GM19023 (cell line): Measurements from ENCODE around the gene PNMT.

Experiments used
- ATAC-seq: cut with Tn5 transposase; IDR thresholded peaks from one replicate; pipeline ENCODE4 v1.9.1; 2021; ENCODE audit warnings: mild to moderate bottlenecking, moderate library complexity; ENCODE audit not compliant: unreplicated experiment

PNMT gene, protein sequence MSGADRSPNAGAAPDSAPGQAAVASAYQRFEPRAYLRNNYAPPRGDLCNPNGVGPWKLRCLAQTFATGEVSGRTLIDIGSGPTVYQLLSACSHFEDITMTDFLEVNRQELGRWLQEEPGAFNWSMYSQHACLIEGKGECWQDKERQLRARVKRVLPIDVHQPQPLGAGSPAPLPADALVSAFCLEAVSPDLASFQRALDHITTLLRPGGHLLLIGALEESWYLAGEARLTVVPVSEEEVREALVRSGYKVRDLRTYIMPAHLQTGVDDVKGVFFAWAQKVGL

GRCh38 chr17:39667945-39668924 lies at the start of gene PNMT:
PNMT (plus strand) TSS chr17:39668453; CDS start chr17:39668476, 23 bp downstream.
- ATAC-seq, result no peak

- no peak for ATAC-seq
Measured at GRCh38 chr17:39618956-39619785, 49.1 kb upstream of the PNMT start.

DNA sequence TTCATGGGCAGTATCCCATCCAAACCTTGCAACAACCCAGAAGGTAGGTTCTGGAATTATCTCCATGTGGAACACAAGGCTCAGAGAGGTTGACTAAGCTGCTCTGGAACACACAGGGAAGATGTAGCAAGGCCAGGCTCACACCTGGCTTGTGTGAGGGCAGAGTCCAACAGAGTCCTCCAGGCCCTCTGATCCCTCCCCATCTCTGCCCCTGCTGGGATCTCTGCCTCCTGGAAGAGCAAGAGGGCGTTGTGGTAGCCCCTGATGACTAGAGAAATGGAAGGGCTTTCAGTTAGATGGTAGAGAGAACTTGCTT lies 48.5 kb upstream of the PNMT start:
- ATAC-seq, result no peak

- no peak for ATAC-seq
Measured at GRCh38 chr17:39621523-39622379, 46.5 kb upstream of the PNMT start.

- ATAC-seq, result no peak
Measured at GRCh38 chr17:39622380-39623006, 45.8 kb upstream of the PNMT start.

- no peak for ATAC-seq
Measured at GRCh38 chr17:39623356-39623950, 44.8 kb upstream of the PNMT start.

GRCh38 chr17:39624313-39624712 lies 43.9 kb upstream of the PNMT start:
- ATAC-seq, result no peak

DNA sequence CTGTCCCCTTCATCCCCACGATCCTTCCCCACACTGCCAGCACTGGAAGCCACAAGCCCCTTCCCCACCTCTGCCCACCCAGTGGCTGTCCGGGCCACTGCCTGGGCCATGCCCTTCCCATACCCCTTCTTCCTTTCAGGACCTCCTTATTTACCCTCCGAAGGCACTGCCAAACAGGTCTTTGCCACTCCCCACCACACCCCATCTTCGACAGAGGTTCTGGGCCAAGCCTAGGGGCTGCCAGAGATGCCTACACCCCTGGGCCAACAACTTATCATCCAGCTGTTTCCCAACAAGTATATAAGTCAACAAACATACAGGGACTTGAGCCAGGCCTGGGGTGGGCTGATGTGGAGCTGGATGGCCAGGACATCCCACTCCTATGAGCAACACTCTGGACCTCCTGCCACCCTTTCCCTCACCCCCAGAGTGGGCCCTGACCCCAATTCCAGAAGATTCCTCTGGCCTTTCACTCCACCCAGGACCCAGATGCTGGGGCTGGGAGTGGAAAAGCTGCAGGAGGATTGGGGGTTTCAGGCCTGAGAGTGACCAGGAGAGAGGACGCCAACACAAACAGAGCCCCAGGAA lies 43.0 kb upstream of the PNMT start:
- ATAC-seq, result no peak

DNA sequence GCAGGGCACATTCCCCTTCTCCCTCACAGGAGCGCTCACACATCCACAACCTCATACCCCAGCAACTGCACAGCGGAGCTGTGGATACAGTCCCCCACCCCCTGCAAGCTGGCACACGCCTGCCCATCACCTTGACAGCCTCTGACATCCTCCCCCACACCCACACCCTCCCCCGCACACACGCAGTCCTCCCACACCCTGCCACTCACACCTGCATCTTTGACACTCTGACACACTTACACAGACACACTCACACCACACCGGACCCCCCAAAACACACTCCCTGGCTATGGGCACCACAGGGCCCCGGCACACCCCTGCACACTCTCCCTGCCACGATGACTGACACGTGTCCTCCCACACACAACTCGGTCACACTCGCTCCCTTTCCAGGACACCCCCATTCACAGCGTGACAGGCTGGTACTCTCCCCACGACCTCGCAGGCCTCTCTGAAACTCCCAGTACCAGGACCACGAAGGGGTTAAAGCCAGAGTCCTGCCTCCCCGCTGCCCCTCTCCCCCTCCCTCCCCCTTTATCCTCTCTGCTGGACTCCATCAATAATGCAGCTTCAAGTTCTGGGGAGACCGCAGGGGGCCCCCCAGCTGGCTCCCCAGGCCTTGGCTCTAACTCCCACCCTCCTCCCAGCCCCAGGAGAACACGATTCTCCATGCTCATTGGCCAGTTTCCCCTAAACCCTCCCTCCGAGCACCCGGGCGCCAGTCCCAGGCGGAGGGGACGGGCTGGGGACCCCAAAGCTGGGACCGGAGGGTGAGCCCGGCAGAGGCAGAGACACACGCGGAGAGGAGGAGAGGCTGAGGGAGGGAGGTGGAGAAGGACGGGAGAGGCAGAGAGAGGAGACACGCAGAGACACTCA lies 41.8 kb upstream of the PNMT start, which contains the start of gene PPP1R1B:
Gene PPP1R1B (plus strand): TSS at position 782 of the 876 bp plus-strand sequence. CDS start 441 bp downstream, outside the sequence.
- ATAC-seq, result no peak

GRCh38 chr17:39627047-39627711 lies 41.1 kb upstream of the PNMT start:
- ATAC-seq, result no peak

DNA sequence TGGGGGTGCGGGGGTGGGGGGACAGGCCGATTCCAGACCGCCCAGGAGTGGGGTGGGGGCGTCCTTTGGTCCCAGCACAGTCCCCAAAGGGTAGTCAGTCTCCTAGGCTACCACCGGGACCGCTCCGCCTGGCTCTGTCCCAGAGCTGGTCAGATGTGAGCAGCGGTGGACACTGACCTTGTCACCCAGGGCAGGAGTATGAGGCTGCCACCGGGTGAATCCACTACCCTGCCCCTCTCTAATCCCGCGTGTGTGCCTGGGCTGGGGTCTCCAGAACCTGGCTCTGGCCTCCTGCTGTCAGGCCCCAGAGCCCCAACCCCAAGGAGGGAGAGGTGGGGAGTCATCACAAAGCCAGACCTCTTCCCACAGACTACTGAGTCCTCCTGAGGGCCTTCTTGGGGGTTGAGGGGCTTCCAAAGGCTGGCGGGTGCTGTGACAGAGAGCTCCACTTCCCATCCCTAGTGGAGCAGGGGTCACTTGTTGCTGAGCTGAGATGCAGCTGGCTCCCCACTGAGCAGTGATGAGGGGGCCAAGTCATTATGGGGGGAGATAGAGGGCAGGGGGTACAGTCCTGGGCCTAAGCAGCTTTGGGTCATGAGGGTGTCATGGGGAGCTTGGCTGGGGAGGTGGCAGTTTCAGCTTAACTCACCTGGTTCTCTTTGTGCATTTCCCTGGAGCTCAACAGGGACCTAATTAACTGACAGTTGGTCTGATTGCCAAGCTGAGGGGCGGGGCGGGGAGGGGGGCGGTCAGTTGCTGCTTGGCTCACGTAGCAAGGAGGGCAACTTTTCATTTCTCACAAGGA lies 40.3 kb upstream of the PNMT start:
- ATAC-seq, result no peak

GRCh38 chr17:39628655-39629493 lies 39.4 kb upstream of the PNMT start:
- ATAC-seq, result no peak

DNA sequence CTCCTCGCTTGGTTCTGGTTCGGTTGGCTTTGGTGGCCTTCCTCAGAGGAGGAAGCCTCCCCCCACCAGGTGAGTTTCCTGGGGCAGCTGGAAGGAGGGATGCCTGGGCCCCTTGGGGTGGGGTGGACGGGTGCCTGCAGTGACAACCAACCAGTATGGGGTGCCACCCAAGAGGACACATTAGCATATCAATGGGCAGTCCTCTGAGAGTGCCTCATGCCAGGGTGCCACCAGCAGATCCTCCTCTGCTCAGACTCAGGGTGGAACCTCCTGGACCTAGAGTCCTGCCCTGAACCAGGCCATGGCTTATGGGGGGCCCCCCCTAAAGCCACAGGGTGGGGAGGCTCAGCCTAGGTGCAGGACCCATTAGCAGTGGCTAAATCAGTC lies 38.8 kb upstream of the PNMT start:
- no peak for ATAC-seq

DNA sequence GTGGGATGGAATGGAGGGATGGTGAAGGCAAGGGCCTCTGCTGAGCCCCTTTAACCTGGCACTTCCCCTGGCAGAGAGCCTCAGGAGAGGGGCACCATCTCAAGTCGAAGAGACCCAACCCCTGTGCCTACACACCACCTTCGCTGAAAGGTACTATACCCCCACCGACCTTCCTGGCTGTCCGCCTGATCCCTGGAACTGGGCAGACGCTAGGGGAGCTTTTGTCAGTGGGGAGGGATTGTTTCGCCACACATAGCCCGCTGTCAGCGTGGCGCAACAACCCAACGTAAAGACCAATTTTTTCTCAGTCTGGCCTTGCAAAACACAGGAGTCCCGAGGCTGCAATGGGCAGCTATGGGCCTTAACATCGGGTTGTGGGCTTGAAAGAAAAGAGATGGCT lies 38.4 kb upstream of the PNMT start:
- no peak for ATAC-seq

DNA sequence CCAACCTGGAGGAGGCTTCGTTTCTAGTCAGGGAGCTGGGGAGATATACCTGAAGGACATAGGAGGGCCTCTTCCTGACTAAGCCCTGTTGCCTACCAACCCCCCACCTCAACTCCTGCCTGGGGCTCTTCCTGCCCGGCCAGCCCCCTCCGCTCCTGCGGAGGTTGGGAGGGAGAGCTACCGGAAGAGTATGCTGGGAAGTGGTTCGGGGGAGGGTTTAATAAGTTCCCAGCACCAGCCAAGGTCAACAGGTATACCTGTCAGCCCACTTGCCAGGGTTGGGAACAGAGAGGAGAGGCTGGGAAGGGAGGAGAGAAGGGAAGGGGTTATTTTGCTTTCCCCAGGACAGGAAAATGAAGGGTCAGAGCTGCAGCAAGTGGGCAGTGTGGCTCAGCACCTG lies 36.9 kb upstream of the PNMT start:
- ATAC-seq, result no peak
